Sigmoid colon (tissue), 7 donors: ENCODE measurements around the gene NEMP2. TPM values are rescaled to one million over a fixed set of nuclear protein-coding genes. Genes with fewer than 3 reads are reported as not detected.

Experiments used
- DNase-seq: peaks from one replicate; pipeline ENCODE4 v3.0.0-alpha.2; 2019
- H3K27ac ChIP-seq, 4 donors: fragments of 200-600 bp; sonication (generic); one replicate each; pipeline ENCODE4 v1.5.1; 2016 to 2019; ENCODE audit warnings: mild to moderate bottlenecking in 1 of 4
- H3K27me3 ChIP-seq, 3 donors: fragments of 200-600 bp; sonication (generic); one replicate each; pipeline ENCODE4 v1.5.1; 2019; ENCODE audit warnings: mild to moderate bottlenecking in 1 of 3
- H3K36me3 ChIP-seq, 4 donors: fragments of 200-600 bp; sonication (generic); one replicate each; pipeline ENCODE4 v1.5.1; 2016 to 2019
- H3K4me1 ChIP-seq, 4 donors: fragments of 200-600 bp; sonication (generic); one replicate each; pipeline ENCODE4 v1.5.1; 2017 to 2019
- H3K4me3 ChIP-seq, 4 donors: fragments of 200-600 bp; sonication (generic); one replicate each; pipeline ENCODE4 v1.5.1; 2017 to 2019; ENCODE audit warnings: mild to moderate bottlenecking in 2 of 4, moderate library complexity in 1 of 4
- H3K9me3 ChIP-seq, 4 donors: fragments of 200-600 bp in 3 of 4; sonication (generic) in 3 of 4; one replicate each; pipeline versions ENCODE4 v1.5.1 to v1.6.1; 2013 to 2019
- EP300 ChIP-seq, 4 donors: sonication (generic); formaldehyde crosslinking; IDR thresholded peaks; one replicate each; pipeline ENCODE4 v1.6.1; 2017; ENCODE audit warnings: antibody characterized with exemption in 4 of 4
- POLR2A ChIP-seq, 2 donors: fragments of 450-650 bp; IDR thresholded peaks; one replicate each; pipeline ENCODE4 v1.6.1; 2016; ENCODE audit warnings: antibody characterized with exemption in 2 of 2, mild to moderate bottlenecking in 2 of 2, moderate library complexity in 2 of 2
- POLR2AphosphoS5 ChIP-seq, 4 donors: sonication (generic); formaldehyde crosslinking; IDR thresholded peaks; one replicate each; pipeline ENCODE4 v1.6.1; 2017; ENCODE audit warnings: antibody characterized with exemption in 4 of 4
- WGBS, 2 donors: extraction: QIAGEN DNeasy Blood & Tissue Kit; methylation state at CpG; one replicate each; pipeline ENCODE4 v1.1.7; 2013; 5-methylcytosine and 5-hydroxymethylcytosine counted together
- intact Hi-C: fragments of 100-400 bp; cut with DNase I; formaldehyde crosslinking; loops from one replicate; pipeline ENCODE4 v1.15.1; 2023
- polyA plus RNA-seq, 3 donors: library from polyadenylated mRNA; stranded (reverse); fragments of 200-250 nt; gene quantifications; one replicate each; pipeline ENCODE4 v1.2.3, GENCODE V29; 2013
- total RNA-seq, 4 donors: library from RNA; depleted of rRNA; stranded (reverse); fragments of >200 nt; gene quantifications; one replicate each; pipeline ENCODE4 v1.1.0, GENCODE V29; 2016
- TF ChIP-seq, protein P1 (sequence below), 4 experiments: fragments of 450-650 bp in 3 of 4; fragments of 200-600 bp in 1 of 4; IDR thresholded peaks; one replicate each; pipeline ENCODE4 v1.5.1; 2016 to 2019; ENCODE audit warnings: antibody characterized with exemption in 4 of 4, mild to moderate bottlenecking in 3 of 4, moderate library complexity in 2 of 4
- donor health status: healthy with polysubstance abuse.
- donor health status: Bipolar disorder and iron deficiency.
- donor health status: healthy.

Gene NEMP2
- total and polyA plus RNA-seq, 7 donors = 0.23 to 6.8 (median 3.1) TPM

DNA sequence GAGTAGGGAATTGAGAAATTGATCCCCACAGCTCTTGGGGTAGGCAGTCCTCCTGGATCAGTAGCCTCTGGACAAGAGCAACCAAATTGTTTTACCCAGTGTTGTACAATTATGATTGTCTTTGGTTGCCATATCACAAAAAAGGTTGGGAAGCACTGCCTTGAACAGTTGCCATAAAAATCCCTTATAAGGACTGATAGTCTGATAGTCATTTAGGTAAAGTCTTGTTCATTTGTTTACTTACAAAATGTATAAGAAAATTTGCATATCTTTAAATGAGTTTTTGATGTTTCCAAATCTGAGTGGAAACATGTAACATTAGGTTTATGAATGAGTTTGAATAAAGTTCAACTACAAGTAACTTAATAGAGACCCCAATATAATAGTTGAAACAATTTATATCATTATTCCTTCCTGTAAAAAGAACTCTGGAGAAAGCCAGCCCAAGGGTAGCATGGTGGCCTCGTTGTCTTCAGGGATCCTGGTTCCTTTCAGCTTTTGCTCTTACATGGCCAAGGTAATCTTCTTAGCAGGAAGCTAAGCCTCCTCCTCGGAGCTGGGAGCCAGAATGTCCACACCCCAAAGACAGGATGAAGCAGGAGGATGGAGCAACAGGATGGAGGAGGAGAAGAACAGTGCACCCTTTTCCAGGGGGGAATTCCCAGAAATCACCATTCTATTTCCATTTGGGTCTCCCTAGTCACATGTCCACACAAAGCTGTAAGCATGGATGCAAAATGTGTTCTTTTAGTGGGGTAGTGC lies 35.7 kb upstream of the NEMP2 start:
- TF ChIP-seq, protein P1, sequence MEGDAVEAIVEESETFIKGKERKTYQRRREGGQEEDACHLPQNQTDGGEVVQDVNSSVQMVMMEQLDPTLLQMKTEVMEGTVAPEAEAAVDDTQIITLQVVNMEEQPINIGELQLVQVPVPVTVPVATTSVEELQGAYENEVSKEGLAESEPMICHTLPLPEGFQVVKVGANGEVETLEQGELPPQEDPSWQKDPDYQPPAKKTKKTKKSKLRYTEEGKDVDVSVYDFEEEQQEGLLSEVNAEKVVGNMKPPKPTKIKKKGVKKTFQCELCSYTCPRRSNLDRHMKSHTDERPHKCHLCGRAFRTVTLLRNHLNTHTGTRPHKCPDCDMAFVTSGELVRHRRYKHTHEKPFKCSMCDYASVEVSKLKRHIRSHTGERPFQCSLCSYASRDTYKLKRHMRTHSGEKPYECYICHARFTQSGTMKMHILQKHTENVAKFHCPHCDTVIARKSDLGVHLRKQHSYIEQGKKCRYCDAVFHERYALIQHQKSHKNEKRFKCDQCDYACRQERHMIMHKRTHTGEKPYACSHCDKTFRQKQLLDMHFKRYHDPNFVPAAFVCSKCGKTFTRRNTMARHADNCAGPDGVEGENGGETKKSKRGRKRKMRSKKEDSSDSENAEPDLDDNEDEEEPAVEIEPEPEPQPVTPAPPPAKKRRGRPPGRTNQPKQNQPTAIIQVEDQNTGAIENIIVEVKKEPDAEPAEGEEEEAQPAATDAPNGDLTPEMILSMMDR (IDR thresholded peaks at IDR 0.05) = no peak
- TF ChIP-seq POLR2AphosphoS5 (IDR thresholded peaks at IDR 0.05) (no peak), POLR2A (IDR thresholded peaks at IDR 0.05) (no peak), EP300 (IDR thresholded peaks at IDR 0.05) (no peak)
- Histone ChIP-seq H3K27me3 (no peaks in the 10 kb centered on the region), H3K9me3 (peaks cover 0 to 7% (median under 1%) of the 10 kb centered on the region in 4 donors), H3K4me3 (no peak overlapping the region), H3K4me1 (peaks cover 0 to 16% (median 9%) of the 10 kb centered on the region in 4 donors), H3K36me3 (no peaks in the 10 kb centered on the region), H3K27ac (no peak overlapping the region)
- 74 to 83% methylated on average over 2 of the region's 2 CpGs for WGBS, 2 donors
- no peak for DNase-seq
- intact Hi-C loops = no loop called here

DNA sequence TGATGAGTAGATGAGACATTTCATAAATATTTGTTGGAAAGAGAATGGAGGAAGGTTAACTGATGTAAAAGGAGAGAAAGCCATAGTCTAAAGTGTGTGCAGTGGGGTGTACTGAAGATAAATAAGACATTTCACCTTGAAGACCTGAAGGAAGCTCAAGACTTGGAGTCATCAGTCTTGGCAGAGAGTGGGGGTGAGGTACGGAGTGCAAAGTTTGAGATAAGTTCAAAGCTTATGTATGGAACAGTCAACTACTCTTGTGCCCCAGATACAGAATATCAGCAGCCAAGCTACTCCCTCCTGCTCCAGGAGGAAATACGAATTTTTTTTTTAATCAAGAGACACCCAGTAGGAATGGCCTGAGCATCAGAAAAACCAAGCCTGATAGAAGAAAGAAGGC lies 30.3 kb upstream of the NEMP2 start:
- no peak for DNase-seq
- H3K4me1 ChIP-seq = no peaks in the 10 kb centered on the region
- H3K4me3 ChIP-seq = no peak overlapping the region
- TF ChIP-seq POLR2AphosphoS5 (IDR thresholded peaks at IDR 0.05) = no peak
- TF ChIP-seq POLR2A (IDR thresholded peaks at IDR 0.05) = no peak
- TF ChIP-seq, protein P1 (IDR thresholded peaks at IDR 0.05) = no peak
- TF ChIP-seq EP300 (IDR thresholded peaks at IDR 0.05) = no peak
- no peak overlapping the region for H3K27ac ChIP-seq
- peaks cover 0 to 7% (median under 1%) of the 10 kb centered on the region in 4 donors for H3K9me3 ChIP-seq
- 88 to 92% methylated on average over 2 of the region's 2 CpGs for WGBS, 2 donors
- no peaks in the 10 kb centered on the region for H3K36me3 ChIP-seq
- H3K27me3 ChIP-seq = no peaks in the 10 kb centered on the region
- intact Hi-C loops = no loop called here

DNA sequence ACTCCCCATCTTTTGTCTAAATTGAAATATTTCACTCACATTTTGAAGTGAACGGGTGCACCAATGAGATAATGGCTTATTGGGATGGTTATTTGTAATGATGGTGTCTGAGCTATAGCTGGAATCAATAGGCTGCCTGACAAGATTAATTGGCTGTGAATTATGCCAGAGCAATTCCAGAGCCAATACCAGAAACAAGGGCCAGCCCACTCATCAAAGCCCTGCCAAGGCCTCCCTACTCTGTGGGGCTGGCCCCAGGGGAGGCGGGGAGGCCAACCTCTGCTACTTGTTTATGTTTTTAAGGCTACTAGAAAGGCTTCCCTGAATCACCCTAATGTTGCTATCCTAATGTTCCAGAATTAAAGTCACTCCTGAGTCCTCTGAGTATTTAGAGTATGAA lies 29.1 kb upstream of the NEMP2 start:
- intact Hi-C loops = no loop called here
- TF ChIP-seq EP300 (IDR thresholded peaks at IDR 0.05) = no peak
- Histone ChIP-seq H3K9me3 (peaks cover 0 to 7% (median under 1%) of the 10 kb centered on the region in 4 donors), H3K4me1 (no peaks in the 10 kb centered on the region), H3K27ac (no peak overlapping the region), H3K4me3 (no peak overlapping the region), H3K36me3 (no peaks in the 10 kb centered on the region), H3K27me3 (no peaks in the 10 kb centered on the region)
- WGBS, 2 donors = 93 to 97% methylated on average over 2 of the region's 2 CpGs
- no peak for DNase-seq

DNA sequence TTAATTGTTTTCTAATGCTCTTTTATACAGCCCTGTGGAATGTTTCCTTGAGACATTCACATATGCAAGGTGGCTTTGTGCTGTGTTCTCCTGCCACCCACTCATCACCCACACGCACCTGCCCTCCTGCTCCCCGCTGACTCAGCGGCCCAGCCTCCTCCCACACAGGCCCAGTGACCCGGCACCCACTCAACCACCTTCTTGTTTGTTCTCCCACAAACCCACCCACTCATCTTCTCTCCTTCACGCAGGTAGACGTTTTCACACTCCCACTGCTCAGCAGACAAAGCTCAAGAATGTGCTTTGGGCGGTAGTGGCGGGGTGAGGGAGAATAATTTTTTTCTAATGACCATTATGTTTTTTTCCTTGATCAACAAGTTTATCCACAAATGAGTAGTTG lies 28.6 kb upstream of the NEMP2 start:
- Histone ChIP-seq H3K4me3 (no peak overlapping the region), H3K9me3 (peaks cover 0 to 6% (median under 1%) of the 10 kb centered on the region in 4 donors), H3K27me3 (no peaks in the 10 kb centered on the region), H3K36me3 (no peaks in the 10 kb centered on the region), H3K4me1 (no peaks in the 10 kb centered on the region), H3K27ac (no peak overlapping the region)
- no peak for TF ChIP-seq EP300 (IDR thresholded peaks at IDR 0.05)
- TF ChIP-seq, protein P1 (IDR thresholded peaks at IDR 0.05) = no peak
- no peak for TF ChIP-seq POLR2AphosphoS5 (IDR thresholded peaks at IDR 0.05)
- no peak for TF ChIP-seq POLR2A (IDR thresholded peaks at IDR 0.05)
- DNase-seq = no peak
- 64 to 88% methylated on average over 8 of the region's 8 CpGs for WGBS, 2 donors
- intact Hi-C loops = no loop called here

DNA sequence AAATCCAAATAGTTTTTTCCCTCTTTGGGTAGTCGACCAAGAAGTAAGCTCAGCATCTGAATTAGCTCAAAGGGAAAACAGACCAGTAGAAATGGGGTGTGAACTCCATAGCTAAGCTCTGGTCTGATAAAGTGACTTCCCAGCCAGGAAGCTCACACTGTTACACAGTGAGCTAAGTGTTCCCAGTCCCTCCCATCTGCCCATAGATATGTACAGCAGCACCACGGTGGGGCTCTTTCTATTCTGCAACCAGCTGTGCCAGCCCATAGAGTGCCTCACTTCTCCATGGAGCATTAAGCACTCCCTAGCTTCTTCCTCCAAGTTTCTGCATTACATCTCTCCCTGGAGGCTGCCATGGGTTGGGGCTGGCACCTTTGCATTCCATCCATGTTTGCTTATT lies 27.6 kb upstream of the NEMP2 start:
- H3K9me3 ChIP-seq = no peaks in the 10 kb centered on the region
- H3K4me3 ChIP-seq = no peak overlapping the region
- H3K4me1 ChIP-seq = no peaks in the 10 kb centered on the region
- TF ChIP-seq POLR2A (IDR thresholded peaks at IDR 0.05) (no peak), EP300 (IDR thresholded peaks at IDR 0.05) (no peak), POLR2AphosphoS5 (IDR thresholded peaks at IDR 0.05) (no peak)
- TF ChIP-seq, protein P1 (IDR thresholded peaks at IDR 0.05) = no peak
- WGBS, 2 donors = 43 to 53% methylated on average over 2 of the region's 2 CpGs
- no peak for DNase-seq
- intact Hi-C loops = no loop called here
- no peaks in the 10 kb centered on the region for H3K36me3 ChIP-seq
- H3K27ac ChIP-seq = no peak overlapping the region
- no peaks in the 10 kb centered on the region for H3K27me3 ChIP-seq
